Astrocyte of the spinal cord (primary cell): ENCODE measurements around the gene PLEKHJ1.

ENCODE experiments used
- DNase-seq: peaks from one replicate; pipeline ENCODE4 v3.0.0; 2011; ENCODE audit warnings: low read depth, low spot score
- H3K4me3 ChIP-seq: 2 replicates; pipeline ENCODE4 v1.5.1; 2011; ENCODE audit warnings: low read depth, mild to moderate bottlenecking, low read length, moderate library complexity
- in situ Hi-C: cut with HindIII; loops from 2 replicates; pipeline ENCODE4 v1.10.0; 2017; ENCODE audit warnings: low sequenced_read_pairs
- TF ChIP-seq, protein P1 (sequence below): IDR thresholded peaks from 2 replicates; pipeline ENCODE4 v1.5.1; 2012; ENCODE audit warnings: low read depth, mild to moderate bottlenecking, low read length, inconsistent platforms

PLEKHJ1 gene

DNA sequence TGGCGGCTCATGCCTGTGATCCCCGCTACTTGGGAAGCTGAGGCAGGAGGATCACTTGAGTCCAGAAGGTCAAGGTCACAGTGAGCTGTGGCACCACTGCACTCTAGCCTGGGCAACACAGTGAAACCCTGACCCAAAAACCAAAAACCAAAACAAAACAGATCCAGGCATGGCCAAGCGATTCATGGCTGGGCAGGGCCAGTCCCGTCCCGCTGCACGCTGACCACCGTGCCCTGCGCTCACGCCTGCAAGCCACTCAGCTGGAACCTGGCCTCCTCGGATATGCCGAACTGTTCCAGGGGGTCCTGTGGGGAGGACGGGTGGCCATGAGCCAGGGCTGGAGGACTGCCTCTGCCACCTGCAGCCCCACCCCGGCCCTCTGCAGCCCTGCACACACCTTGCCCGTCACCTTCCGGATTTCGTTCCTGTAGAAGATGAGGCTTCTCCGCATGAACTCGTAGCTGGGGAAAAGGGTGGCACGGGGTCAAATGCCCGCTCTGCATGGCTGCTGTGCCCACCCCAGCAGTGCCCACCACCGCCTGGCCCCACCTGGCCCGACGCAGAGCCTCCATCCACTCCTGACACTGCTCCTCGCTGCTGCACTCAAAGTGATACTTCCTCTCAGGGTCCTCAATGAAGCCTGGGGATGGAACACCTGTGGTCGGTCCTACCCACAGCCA lies 2.4 kb downstream of the PLEKHJ1 start:
- DNase-seq, result no peak
- in situ Hi-C loops, result no loop called here
- no peak overlapping the region for H3K4me3 ChIP-seq
- TF ChIP-seq, protein P1, sequence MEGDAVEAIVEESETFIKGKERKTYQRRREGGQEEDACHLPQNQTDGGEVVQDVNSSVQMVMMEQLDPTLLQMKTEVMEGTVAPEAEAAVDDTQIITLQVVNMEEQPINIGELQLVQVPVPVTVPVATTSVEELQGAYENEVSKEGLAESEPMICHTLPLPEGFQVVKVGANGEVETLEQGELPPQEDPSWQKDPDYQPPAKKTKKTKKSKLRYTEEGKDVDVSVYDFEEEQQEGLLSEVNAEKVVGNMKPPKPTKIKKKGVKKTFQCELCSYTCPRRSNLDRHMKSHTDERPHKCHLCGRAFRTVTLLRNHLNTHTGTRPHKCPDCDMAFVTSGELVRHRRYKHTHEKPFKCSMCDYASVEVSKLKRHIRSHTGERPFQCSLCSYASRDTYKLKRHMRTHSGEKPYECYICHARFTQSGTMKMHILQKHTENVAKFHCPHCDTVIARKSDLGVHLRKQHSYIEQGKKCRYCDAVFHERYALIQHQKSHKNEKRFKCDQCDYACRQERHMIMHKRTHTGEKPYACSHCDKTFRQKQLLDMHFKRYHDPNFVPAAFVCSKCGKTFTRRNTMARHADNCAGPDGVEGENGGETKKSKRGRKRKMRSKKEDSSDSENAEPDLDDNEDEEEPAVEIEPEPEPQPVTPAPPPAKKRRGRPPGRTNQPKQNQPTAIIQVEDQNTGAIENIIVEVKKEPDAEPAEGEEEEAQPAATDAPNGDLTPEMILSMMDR, result no peak

DNA sequence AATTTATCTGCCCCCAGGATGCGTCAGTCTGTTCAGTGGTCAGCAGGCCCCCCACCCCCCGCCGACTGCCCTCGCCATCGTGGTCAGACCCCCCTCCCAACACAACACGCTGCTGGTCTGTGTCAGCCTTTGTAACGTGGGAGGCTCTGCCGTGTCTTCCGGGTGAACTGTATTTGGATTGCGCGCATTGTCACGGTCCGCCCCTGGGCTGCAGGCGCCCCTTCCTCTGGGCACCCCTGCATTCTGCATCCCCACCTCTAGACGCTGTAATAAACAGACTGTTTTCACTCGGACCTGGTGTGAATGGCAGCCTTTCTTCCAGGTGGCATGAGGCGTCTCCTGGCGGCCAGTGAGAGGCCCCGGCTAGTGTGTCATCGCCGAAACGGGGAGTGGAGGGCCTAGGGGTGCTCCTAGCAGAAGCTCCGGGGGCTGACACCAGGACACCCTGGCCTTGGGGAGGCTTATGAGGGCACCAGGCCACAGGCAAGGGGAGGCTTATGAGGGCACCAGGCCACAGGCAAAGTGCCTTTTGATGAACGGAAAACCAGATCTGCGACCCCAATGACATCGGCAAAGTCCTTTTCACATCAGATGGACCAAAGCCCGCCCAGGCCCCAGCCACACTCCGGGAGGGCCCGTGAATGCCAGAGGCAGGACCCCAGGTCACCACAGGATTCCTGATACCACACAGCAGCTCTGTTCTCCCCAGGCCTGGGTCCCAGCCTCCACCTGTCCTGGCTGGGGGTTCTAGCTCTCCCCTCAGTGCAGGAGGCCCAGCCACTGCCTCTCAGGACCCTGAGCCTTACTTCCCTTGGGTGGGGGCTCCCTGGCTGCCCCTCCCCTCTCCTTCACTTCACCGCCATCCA lies 3.6 kb downstream of the PLEKHJ1 start:
- in situ Hi-C loops, result no loop called here
- no peak for DNase-seq
- TF ChIP-seq, protein P1, result no peak

DNA sequence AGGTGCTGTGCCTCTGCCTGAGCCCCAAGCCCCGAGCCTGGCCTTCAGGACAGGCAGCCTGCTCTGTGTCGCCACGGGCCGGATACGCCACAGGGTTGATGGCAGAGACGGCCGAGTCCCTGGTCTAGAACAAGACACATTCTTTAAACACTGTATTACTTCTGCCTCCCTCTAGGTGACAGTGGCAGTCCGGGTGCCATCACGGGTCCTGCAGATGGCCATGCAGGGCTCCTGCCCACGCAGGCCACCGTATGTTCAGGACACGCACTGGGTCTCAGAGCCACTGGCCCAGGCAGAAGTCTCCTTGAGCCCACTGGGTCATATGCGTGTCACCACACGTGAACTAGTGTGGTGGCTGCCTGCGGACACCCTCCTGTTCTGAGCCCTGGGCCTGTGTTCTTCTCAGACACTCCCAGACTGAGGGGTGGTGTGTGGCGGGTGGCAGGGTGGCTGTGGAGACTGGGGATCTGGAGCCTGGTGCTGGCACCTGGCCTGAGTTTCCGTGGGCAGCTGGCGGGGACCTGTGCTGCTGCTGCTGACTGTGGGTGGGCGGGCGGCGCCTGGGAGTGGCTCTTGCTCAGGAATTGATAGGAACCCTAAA lies 4.4 kb downstream of the PLEKHJ1 start:
- no peak overlapping the region for H3K4me3 ChIP-seq
- in situ Hi-C loops, result no loop called here
- DNase-seq, result no peak
- TF ChIP-seq, protein P1, result no peak

More for the DNA sequence above, 3.6 kb downstream of the PLEKHJ1 start:
- no peak overlapping the region for H3K4me3 ChIP-seq

DNA sequence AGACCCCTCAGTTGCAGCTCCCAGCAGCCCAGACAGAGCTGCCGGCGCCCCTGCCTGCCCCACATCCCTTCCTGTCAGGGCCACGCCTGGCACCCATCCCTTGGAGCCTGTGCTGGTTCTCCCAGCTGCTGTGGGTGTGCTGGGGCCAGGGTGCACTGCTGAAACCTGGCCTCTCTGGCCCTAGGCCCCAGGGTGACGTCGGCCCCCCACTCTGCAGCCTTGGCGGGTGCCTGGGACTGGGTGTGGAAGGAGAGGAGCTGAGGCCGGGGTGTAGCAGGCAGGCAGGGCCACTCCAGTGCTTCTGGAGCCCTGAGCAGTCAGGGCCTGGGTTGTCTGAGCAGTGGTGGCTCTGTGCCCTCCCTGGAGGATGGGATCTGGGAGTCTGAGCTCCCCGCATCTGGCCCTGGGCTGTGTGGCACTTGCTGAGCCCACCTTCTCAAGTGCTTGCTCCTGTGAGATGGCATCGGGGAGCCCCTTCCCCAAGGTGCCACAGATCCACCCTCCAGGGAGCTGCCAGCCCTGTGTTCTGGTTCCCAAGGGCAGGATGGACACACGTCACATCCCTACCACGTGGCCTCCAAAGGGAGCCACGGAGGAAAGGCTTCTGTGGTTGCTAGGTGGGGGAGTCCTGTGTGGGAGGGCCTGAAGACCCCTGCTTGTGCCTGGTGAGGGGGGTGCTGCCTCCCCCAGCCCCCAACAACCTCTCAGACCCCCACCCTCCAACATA lies 5.2 kb downstream of the PLEKHJ1 start:
- TF ChIP-seq, protein P1, result no peak
- no peak overlapping the region for H3K4me3 ChIP-seq
- no peak for DNase-seq
- in situ Hi-C loops, result no loop called here

DNA sequence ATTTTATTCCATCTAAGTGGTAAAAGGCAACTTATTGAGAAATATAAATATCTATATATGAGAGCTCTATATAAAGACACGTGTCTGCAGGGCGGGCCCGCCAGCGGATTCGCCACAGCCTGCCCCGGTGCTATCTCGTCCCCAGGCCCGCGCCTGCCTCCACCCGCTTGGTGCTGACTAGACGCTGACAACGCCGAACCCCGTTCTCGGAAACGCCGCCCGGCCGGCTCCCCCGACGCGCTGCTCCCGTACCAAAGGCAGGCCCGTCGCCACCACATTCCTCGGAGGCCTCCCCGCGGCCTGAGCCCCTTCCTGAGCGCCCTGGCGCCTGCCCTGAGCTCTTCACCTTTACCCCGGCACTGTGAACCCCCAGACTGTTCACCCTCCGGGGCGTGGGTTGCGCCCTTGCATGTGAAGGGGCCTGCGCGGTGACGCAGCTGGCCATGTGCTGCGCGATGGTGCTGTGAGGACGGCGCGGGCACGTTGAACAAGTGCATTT lies 6.0 kb downstream of the PLEKHJ1 start:
- TF ChIP-seq, protein P1, result no peak
- no peak overlapping the region for H3K4me3 ChIP-seq
- no peak for DNase-seq
- in situ Hi-C loops, result no loop called here
